Globus pallidus (tissue), 1 donor: ENCODE measurements around the gene VASN.

ENCODE experiments used
- DNase-seq: peaks from one replicate; pipeline ENCODE4 v3.0.0-alpha.2; 2015; ENCODE audit warnings: low spot score

The VASN gene

GRCh38 chr16:4426021-4426684, 54.5 kb downstream of the VASN start:
- no peak for DNase-seq

- no peak for DNase-seq
These were observed 55.2 kb downstream of the VASN start for GRCh38 chr16:4426722-4427372.

GRCh38 chr16:4428500-4428899, 56.9 kb downstream of the VASN start:
- DNase-seq: no peak

GRCh38 chr16:4431023-4431422, 59.4 kb downstream of the VASN start:
- DNase-seq: no peak
